Measurements from ENCODE around the gene AFAP1.

Gene AFAP1

DNA sequence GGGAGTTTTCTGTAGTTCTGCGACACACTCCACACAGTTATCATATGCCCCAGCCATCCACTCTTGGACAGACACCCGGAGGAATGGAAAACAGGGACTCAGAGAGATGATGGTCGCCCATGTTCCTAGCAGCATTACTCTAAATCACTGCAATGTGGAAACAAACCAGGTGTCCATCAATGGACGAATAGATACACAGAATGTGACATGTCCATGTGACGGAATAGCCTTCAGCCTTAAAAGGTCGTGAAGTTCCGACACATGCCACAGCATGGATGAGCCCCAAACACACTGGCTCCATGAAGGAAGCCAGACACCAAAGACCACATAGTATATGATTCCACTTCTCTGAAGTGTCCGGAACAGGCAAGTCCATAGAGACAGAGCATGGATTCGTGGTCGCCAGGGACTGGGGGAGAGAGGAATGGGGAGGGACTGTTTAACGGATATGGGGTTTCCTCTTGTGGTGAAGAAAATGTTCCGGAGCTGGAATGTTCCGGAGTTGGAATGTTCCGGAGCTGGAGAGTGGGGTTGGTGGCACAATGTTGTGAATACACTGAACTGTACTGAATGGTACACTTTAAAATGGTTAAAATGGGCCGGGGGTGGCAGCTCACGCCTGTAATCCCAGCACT, 28.7 kb upstream of the AFAP1 start:
- DNase-seq (ENCODE audit: low read depth in 2 of 3, low spot score in 2 of 3), result no peak

DNA sequence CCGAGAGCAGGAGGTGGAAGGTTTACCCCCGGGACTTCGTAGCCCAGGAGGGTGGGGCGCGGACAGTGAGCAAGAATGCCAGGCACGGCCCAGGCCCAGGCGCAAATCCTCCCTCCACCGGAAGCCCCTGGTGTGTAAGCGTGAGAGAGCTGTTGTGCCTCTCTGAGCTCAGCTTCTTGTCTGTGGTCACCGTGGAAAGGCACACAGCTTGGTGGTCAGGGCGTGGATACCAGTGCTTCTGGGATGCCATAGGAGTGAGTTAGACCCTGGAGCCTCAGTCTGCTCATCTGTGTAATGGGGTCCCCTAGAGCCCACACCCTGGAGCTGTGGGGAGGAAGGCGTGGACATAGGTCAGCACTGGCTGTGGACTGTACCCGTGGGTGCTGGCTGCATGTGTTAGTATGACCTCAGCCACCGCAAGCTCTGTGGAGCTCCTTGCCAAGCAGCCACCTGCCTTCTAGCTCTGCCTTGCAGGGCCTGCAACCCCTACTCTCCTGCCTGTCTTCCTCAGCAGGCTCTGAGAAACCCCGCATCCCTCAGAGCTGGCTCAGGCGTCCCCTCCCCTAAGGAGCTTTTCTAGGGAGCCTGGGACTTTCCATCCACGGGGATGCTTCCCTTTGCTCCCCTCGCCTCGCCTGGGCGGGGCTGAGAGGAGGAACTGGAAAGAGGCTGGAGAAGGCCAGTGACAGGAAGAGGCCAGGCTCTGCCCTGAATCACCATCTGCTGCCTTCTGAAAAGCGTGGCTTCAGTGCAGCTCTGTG, 28.0 kb upstream of the AFAP1 start:
- DNase-seq (ENCODE audit: low read depth in 2 of 3, low spot score in 2 of 3), result no peak

DNA sequence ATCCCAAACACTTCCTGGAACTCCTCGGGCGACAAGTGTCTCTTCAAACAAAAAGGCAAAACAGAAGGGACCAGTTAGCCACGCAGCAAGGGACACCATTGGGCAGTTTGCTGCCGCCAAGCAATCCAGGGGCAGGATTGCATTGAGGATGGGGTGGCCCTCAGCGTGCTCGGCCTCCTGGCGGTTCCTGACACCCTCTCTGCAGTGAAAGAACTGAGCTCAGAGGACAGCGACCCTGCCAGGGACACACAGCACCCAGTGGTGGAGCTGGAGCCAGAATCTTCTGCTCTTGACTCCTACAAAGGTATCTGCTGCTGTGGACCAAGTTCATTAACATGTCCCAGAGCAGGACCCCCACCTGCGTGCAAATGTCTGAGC, 27.4 kb upstream of the AFAP1 start:
- no peak for DNase-seq (ENCODE audit: low read depth in 2 of 3, low spot score in 2 of 3)

DNA sequence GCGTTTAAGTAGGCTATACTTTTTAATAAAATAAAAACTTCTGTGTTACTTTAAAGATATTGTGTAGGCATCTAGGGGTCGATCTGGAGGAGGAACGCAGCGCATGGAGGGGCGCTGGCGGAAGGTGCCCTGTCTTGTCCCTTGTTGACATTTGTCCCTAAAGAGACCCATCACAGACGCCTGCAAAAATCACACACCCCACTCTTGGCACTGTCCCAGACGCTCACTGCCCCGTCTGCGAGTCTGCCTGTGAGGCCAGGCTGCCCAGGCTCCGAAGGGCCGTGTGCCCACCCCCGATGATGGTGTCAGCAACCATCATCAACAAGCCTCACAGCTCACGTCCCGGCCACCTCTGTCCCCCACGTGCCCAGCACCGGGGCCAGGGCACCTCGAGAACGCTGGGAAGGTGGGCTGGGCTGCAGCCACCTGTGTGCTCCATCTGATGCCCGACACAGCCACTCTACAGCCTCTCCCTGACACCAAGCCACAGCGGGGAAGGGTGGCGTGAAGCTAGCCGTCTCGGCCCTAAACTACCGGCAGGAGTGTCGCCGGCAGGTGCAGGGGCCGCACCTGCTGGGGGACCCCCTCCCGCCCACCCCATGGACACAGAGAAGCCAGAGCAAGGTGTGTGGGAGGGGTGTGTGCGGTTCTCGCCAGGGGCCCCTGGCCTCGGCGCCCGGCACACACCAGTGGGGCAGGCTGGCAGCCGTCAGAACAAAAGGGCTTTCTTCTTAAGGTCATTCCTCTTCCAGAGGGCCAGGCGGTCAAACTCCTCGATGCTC, 26.8 kb upstream of the AFAP1 start:
- DNase-seq (ENCODE audit: low read depth in 2 of 3, low spot score in 2 of 3), result no peak

DNA sequence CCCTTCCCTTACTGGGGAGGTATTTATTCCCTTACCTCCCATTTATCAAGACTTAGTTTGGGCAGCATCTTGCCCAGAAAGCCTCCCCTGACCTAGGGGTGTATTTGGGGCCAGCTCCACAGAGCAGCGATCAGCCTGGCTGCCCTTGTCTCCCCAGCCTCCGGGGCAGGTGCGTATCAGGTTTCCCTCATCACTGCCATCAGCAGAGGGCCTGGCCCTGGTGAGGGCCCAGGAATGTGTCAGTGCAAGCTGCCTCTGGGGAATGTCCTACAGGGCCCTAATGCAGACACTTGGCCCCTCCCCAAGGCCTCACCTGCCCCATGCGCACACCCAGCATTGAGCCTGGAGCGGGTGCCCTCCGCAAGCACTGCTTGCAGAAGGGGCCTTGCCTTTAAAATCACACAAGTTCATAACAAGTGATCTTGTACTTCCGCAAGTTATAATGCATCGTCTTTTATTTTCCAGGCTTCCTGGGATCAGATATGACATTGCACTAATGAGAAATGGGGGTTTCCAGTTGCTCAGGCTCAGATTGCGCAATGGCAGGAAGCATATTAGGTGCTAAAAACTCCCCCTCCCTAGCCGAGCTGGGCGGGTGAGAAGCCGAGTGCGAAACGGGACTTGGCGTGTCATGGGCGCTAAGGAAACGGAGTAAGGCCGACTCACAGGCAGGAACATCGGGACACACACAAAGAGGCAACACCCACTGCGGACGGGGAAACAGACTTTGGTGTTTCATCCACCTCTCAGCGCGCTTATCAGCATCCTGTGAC, 25.4 kb upstream of the AFAP1 start:
- no peak for DNase-seq (ENCODE audit: low read depth in 2 of 3, low spot score in 2 of 3)

DNA sequence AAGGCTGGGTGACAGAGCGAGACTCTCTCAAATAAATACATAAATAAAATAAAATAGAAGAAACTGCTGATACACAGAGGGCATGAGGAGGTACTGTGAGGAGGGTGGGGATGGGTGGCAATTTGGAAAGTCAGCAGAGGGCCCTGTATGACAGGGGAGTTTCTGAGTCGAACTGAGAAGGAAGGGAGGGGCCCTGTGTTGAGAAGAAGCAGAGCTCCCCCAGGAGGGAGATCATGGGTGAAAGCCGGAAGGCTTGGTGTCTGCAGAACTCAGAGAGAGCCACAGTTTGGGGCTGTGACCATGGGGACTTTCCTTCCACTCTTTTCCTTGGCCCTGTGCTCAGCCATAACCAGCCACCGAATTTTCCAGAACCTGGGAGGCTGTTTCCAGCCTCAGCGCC, 24.8 kb upstream of the AFAP1 start:
- DNase-seq (ENCODE audit: low read depth in 2 of 3, low spot score in 2 of 3), result no peak

DNA sequence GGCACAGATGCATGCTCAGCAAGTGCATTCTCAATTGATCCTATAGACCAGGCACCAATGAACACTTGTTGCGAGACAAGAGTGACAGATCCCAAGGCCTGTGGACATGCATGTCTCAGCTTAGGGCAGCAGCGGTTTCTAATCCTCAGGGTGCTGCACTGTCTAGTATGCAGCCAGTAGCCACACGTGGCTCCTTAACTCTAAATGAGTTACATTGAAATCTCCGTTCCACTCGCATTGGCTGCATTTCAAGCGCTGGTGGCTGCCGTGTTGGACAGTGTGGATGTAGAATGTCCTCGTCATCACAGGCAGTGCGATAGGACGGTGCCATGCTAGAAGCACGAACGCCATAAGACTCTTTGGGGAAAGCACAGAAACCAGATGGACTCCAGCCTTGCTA, 24.0 kb upstream of the AFAP1 start:
- no peak for DNase-seq (ENCODE audit: low read depth in 2 of 3, low spot score in 2 of 3)

DNA sequence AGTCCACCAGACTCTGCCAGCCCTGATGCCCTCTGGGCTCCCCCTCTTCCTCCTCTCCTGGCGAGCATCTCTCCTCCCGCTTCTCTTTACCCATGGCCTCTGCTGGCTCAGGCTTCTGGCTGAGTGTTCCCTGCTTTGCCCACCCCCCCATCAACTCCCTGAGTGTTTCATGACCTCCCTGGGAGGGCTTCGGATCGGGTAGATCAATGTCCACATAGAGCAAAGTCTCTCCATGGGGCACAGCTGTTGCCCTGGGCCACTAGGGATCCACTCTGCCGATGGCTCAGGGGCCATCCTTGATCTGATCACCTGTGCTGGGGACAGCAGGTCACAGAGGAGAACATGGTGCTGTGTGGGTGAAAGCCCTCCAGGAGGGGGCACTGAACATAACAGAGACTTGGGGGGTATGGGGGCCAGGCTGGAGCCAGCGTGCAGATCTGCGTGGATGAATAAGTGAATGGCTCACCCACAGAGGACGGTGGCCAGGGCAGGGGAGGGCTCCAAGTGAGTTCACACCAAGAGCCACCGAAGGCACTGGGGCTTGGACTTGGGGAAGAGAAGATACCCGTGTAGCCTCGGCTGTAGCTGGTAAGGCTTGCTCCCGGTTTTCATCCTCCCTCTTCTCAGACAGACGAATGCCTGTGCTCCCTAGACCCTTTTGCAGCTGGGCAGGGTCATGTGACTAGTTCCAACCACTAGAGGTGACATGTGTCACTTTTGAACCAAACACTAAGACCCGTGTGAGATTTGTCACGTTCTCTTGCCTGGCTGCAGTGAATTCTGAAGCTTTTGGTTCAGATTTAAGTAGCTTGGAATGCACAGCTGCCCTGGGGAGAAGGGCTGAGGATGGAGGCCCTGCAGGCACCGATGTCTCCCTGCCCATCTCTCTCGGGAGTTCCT, 23.2 kb upstream of the AFAP1 start:
- no peak for DNase-seq (ENCODE audit: low read depth in 2 of 3, low spot score in 2 of 3)

DNA sequence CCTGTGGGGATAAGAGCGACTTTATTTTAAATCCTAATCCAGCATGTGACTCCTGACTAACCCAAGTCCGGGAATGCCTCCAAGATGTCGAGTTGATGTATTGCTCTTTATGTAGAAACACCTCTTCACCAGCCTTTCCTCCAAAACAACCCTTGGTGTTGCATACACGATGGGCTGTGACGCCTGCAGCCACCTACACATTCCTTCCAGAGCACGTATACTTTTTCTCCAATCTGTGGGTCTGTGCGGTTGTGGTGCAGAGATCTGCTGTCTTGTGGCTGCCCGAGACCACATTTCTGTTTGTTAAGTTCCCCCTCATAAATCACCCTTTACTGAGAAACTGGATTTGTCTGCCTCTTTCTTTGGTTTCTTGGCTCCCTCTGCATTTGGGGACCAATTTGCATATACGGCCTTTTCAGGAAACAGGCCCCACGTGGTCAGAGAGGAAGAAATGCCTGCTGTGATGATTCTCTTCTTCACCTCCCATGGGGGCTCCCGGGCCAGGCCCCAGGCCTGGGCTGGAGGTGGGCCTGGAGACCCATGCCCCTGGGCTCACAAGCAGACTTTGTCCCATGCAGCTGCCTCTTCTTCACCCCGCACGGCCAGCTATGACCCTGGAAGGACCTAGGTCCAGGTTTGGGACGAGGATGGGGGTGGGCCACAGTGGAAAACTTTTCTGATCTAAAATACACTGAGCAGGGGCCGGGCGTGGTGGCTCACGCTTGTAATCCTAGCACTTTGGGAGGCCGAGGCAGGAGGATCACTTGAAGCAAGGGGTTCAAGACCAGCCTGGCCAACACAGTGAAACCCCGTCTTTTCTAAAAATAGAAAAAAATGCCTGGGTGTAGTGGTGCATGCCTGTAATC, 21.4 kb upstream of the AFAP1 start:
- peak; percentile 50 to 63 (median 57) for DNase-seq (ENCODE audit: low read depth in 2 of 3, low spot score in 2 of 3)

DNA sequence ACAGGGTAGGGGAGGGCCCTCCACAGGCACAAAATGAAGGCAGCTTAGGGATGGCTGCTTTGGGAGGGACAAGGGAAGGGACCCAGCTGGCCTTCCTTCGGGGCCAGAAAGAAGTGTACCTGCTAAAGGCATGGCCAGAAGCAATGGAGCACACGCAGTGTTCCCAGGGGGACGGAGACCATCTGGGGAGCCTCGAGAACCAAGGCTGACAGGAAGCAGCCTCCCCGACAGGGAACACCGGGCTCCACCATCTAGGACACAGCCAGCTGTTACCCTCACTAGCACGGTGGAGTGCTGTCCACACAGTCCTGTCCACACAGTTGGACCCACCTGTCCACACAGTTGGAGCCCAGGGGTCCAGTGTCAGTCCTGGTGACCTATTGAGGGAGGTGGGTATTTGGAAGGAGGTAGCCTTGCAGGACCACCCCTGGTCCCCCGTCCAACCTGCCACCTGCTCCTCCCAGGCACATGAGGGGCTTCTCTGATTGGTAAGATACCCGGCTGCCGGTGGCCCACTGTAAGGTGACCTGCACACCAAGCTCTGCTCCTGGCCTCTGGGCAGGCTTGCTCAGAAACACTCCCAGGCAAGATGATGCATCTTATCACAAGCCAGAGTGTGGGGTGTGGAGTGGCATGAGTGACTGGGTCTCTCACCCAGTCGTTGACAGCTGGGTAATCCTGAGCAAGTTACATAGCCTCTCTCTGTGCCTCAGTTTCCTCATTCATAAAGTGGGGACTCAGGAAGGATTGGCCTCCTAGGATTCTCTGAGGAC, 20.5 kb upstream of the AFAP1 start:
- no peak for DNase-seq (ENCODE audit: low read depth in 2 of 3, low spot score in 2 of 3)

DNA sequence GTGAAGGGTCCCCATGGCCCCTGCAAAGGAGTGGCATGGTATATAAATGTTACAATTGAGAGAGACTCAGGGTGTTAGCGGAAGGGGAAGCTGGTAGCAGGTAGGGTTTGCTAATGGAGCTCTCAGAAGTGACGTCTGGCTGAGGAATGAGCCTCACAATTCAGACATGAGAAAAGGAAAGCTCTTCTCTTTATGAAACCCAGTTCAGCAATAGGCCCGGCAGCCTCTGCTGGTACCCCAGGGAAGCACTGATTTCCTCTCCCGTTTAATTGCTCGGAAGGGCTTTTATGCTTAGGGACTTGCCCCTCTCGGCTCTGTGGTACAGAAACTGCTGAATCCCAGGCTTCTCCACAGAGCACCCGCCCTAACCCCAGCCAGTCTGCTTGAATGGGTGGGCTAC, 19.4 kb upstream of the AFAP1 start:
- DNase-seq (ENCODE audit: low read depth in 2 of 3, low spot score in 2 of 3), result no peak

DNA sequence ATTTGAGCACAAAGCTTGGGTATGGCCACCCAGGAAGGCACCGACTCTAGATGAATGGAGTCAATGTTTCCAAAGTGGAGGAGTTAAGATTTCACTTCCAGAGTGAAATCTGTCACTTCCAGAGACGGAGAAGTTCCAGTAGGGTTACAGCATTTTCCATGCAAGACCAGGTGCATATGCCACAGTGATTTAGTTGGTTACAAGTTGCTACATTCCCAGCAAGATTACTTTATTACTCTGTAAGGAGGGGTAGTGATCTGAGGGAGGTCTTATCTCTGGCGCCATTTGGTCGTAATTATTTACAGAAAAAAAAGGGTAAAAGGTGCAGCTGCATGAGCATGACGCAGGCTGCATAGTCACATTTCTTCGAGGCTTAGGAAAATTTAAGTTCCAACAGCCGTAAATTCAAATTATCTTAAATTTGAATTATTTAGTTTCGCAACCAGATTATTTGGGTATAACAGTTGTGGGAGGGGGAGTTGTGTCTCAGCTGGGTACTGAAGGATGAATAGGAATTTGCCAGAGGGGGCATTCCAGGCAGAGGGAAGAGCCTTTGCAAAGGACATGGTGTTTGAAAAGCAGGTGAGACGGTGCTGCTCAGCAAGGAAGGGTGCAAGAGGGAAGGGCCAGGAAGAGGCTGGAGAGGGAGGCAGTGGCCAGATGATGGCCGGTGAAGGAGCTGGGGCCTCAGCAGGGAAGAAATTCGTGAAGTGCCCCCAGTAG, 17.4 kb upstream of the AFAP1 start:
- DNase-seq (ENCODE audit: low read depth in 2 of 3, low spot score in 2 of 3), result no peak

DNA sequence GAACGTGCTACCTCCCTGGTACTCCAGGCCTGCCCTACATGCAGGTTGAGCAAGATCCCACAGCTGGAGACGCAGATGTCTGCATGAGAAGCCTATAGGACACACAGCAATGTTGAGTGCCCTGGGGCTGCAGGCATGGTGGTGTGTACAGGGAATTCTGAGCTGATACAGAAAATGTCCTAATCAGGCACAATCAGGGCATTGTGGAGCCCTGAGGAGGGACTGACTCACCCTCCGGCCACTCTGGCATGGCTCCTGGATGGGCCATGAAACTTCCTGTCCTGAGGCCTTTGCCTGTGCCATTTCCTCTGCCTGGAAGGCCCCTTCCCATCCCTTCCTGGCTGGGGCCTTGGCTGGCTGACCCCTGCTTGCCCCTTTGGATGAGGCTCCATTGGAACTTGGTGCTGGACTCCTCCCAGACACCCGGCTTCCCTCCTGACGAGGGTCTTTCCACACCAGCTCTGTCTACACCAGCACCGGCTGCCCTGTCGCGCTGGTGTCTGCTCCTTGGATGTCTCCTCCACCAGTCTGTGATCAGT, 16.7 kb upstream of the AFAP1 start:
- no peak for DNase-seq (ENCODE audit: low read depth in 2 of 3, low spot score in 2 of 3)

DNA sequence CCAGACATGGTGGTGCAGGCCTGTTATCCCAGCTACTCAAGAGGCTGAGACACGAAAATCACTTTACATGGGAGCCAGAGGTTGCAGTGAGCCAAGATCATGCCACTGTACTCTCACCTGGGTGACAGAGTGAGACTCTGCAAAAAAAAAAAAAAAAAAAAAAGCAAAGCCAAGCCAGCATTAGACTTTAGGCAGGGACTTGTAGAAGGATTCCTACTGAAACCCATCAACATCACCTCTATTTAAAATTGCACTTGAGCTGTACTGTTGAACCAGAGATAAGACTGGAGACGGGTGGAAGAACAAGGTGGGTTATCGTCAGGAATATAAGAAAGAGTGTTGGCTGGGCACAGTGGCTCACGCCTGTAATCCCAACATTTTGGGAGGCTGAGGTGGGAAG, 15.7 kb upstream of the AFAP1 start:
- DNase-seq (ENCODE audit: low read depth in 2 of 3, low spot score in 2 of 3), result no peak

DNA sequence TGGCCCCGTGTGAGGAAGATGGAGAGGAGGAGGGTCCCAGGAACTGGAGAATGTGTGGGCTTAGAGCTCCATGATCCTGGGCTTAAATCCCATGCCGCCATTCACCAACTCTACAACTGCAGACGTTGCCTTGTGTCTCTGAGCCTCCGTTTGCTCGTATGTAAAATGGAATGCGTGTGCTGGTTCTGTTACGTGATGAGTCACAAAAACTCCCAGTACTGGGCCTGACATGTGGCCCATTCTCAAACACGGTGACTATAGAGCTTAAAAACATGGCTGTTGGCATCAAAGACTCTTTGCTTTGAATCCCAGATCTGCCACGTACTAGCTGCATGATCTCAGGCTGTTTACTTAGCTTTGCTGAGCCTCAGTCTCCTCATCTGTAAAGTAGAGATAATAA, 13.0 kb upstream of the AFAP1 start:
- DNase-seq (ENCODE audit: low read depth in 2 of 3, low spot score in 2 of 3), result no peak

DNA sequence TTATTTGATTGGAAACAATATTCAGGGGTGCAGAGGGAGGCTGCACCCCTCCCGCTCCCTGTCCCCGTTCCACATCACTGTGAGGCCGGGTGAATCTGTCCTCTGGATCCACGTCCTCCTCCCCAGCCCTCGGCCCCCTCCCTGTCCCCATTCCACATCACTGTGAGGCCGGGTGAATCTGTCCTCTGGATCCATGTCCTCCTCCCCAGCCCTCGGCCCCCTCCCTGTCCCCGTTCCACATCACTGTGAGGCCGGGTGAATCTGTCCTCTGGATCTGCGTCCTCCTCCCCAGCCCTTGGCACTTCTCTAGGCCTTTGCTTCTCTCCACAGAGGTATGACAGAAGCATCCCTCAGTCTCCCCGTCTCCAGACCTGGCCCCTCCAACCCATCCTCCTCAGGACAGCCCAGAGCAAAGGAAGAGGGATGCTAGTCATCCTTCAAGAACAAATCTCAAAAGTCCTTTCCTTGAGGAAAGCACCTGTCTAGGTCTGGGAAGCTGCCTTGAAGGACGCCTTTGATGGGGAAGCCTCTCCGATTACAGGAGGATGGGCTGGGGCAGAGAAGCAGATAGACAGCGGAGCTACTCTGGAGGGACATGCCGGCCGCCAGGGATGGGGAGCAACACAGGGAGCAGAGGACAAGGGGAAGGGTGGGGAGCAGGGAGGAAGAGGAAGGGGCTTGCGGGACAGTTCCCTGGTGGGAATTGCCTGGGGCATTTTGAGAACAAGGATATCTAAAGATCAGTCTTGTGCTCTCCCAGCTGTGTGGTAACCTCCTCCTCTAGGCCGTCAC, 10.8 kb upstream of the AFAP1 start:
- no peak for DNase-seq (ENCODE audit: low read depth in 2 of 3, low spot score in 2 of 3)

DNA sequence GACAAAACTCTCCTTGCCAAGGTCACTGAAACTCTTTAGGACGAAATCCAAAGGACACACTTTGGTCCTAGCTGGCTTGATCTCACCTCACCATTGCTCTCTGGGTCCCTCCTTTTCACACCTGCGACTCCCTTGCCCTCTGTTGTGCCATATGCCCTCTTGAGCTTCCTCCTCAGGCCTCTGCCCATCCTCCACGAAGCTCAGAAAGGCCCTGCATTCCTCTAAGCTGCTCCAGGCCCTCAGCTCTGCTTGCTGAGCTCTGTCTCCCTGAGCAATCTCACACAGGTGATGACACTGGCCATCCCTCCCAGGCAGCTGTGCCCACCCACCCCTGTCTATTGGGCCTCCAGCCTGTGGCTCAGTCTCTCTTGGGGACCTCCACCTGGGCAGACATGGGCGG, 10.1 kb upstream of the AFAP1 start:
- no peak for DNase-seq (ENCODE audit: low read depth in 2 of 3, low spot score in 2 of 3)

All from activated CD8-positive, alpha-beta memory T cell treated with anti-CD3 and anti-CD28 coated beads for 48 hours (primary cell).